Choroid plexus epithelial cell (primary cell): ENCODE data around the gene SMAD5.

Experiments used
- DNase-seq: peaks from one replicate; pipeline ENCODE4 v3.0.0-alpha.2; 2010; ENCODE audit warnings: low read depth
- H3K4me3 ChIP-seq: 2 replicates; pipeline ENCODE4 v1.5.1; 2011; ENCODE audit warnings: low read depth, mild to moderate bottlenecking, control low read depth, low read length, moderate library complexity
- TF ChIP-seq, protein P1 (sequence below): conservative IDR thresholded peaks from 2 replicates; pipeline ENCODE4 v1.5.1; 2011; ENCODE audit warnings: low read depth, mild to moderate bottlenecking, control low read depth, inconsistent platforms, low read length, moderate library complexity

Gene SMAD5

DNA sequence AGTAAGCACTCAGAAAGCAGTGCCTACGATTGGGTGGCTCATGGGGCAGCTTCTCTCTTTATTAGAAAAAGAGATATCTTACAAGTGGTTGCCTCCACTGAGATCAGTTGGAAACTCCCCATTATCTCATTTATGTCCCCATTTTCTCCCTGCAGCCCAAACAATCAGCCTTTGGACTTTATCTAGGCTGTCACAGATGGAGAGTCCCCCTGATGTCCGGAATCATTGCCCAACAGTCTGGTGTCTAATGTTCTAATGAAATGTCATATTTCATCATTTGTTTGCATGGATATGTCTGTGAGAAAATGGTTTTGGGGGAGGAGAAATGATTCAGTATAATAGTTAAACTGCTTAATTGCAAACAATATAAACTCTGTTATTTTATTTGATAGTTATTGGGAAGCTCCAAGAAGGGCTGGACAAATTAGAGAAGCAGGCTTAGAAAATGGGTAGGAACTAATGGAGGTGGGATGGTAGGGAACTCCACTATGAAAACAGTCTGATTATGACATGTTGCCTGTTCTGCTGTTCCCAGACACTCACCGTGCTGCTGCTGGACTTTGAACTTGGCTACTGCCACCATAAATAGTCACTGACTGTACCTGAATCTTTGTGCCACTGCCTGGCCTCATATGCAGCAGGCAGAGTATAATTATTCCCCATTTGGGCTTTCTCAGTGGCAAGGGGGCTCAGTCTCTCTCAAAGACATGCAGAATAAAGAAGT is 38.3 kb upstream of the SMAD5 start:
- TF ChIP-seq, protein P1, sequence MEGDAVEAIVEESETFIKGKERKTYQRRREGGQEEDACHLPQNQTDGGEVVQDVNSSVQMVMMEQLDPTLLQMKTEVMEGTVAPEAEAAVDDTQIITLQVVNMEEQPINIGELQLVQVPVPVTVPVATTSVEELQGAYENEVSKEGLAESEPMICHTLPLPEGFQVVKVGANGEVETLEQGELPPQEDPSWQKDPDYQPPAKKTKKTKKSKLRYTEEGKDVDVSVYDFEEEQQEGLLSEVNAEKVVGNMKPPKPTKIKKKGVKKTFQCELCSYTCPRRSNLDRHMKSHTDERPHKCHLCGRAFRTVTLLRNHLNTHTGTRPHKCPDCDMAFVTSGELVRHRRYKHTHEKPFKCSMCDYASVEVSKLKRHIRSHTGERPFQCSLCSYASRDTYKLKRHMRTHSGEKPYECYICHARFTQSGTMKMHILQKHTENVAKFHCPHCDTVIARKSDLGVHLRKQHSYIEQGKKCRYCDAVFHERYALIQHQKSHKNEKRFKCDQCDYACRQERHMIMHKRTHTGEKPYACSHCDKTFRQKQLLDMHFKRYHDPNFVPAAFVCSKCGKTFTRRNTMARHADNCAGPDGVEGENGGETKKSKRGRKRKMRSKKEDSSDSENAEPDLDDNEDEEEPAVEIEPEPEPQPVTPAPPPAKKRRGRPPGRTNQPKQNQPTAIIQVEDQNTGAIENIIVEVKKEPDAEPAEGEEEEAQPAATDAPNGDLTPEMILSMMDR, result no peak

DNA sequence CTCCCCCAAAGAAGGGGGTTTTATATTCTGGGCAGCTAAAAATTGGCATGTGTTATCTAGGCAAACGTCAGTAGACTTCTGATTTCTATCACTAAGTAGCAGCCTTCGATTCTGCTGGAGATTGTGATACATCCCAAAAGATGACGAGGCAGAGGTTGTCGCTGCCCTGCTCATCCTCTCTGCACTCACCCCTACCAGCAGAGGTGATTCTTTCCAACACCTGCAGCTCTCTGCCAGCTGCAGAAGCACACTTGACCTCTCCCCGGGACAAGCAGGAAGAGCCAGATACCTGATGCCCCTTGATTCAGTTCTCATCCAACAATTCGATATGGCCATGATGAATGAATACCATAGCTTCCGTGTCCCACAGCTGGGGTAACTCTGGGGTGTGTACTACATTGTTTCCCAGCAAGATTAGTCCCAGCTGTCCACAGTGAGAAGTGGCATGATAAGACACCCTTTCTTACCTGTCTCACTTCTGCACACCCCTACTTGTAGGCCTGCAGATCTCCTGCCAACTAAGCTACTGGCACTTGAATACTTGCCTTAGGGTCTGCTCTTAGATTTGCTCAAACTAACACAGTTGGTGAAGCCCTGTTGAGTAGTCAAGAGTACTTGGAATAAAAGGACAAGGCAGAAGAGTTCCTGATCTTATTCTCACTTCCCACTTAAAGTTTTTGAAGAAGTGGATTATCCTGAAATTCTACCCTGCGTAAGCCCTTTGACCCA is 37.6 kb upstream of the SMAD5 start:
- DNase-seq, result no peak
- TF ChIP-seq, protein P1, result no peak
- H3K4me3 ChIP-seq, result no peak overlapping the region

More for the DNA sequence above, 38.3 kb upstream of the SMAD5 start:
- H3K4me3 ChIP-seq, result no peak overlapping the region
- no peak for DNase-seq

DNA sequence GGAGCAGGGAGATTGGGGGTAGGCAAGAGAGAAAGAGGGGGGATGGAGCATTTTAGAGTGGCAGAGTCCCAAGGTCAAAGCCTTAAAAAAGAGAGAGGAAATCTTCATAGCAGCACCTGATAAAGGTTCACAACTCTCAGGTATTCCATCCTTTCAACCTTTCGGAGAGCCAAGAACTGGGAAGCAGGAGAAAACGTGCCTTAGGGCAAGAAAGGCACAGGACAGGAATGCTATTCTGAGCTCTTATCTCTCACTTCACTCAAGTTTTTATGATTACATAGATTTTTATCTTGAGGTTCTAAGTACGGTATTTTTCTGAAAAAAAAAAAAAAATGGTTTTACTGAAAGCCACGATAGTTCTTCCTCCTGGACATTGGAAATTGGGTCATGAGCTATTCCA is 34.5 kb upstream of the SMAD5 start:
- no peak overlapping the region for H3K4me3 ChIP-seq
- TF ChIP-seq, protein P1, result no peak
- DNase-seq, result no peak

DNA sequence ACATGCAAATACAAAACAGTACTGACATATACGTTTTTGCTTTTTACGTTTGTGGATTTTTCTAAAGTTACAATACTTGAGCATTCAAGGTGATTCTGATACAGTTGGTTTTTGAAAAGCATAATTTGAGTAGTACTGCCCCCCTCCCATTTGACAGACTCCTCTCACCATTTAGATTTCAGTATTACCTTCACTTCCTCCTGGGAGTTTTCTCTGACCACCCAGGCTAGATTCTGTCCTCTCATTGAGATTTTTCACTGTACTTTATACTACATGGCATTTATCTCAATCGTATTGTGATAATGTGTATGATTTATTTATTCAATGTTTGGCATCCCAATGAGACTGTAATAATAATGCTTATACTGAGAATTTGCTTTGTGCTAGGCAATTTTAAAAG is 32.8 kb upstream of the SMAD5 start:
- no peak overlapping the region for H3K4me3 ChIP-seq
- no peak for DNase-seq
- TF ChIP-seq, protein P1, result no peak

DNA sequence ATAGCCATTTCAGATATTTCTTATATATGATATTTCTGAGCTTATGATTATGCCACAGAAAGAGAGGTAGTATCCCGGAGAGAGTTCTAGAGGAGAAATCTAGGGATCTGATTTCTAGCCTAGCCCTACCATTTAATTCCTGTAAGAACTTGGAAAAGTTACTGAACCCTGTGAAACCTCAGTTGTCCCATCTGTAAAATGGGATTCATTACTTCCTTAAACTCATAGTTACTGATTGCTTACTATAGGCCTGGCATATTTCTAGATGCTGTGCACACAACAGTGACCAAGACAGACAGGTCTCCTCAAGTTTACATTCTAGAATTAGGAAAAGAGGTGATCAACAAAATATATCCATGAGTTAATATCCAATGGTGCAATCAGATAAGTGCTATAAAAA is 30.8 kb upstream of the SMAD5 start:
- TF ChIP-seq, protein P1, result no peak
- no peak for DNase-seq
- H3K4me3 ChIP-seq, result no peak overlapping the region

DNA sequence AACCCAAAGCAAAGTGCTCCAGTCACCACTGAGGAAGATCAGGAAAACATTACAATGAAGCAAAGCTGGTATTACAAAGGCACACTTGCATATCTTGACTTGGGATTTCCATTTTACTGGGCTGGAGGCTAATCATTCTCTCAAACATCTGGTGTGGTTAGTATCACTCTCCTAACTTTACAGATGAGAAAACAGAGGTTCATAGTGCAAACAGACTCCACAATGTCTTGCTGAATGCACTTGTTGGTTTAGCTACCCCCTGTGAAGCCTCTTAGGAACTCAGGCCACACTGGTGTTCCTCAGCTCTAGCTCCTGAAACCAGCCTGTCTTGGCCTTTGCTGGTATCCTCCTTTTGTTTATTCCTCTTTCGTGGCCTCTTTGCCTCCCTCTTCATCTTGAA is 29.5 kb upstream of the SMAD5 start:
- DNase-seq, result no peak
- TF ChIP-seq, protein P1, result no peak
- no peak overlapping the region for H3K4me3 ChIP-seq
